Measurements from ENCODE around the gene EPHA8.

GRCh38 chr1:22621761-22622160, 58.5 kb downstream of the EPHA8 start:
- no peak for TF ChIP-seq CTCF (IDR thresholded peaks at IDR 0.05)
- no peak for TF ChIP-seq ZBTB43 (CRISPR knock-in tag; IDR thresholded peaks at IDR 0.05)
